Lower lobe of right lung (tissue), 2 donors: ENCODE measurements around the gene PHF24. TPM values are rescaled to one million over a fixed set of nuclear protein-coding genes. Genes with fewer than 3 reads are reported as not detected.
A peak's percentile ranks its signal among the peaks of the same experiment; 100 is the strongest.

Experiments used
- ATAC-seq, 2 donors: fragments of 200-7000 bp; cut with Tn5 transposase; one replicate each; pipeline ENCODE4 v1.9.1; 2020 to 2022; ENCODE audit warnings: mild to moderate bottlenecking in 2 of 2, moderate library complexity in 2 of 2
- DNase-seq: peaks from one replicate; pipeline ENCODE4 v3.0.0-alpha.2; 2020
- H3K27ac ChIP-seq: fragments of 200-600 bp; one replicate; pipeline ENCODE4 v1.8.0; 2022
- H3K27me3 ChIP-seq: fragments of 200-600 bp; one replicate; pipeline ENCODE4 v1.8.0; 2022; ENCODE audit warnings: low read depth
- H3K36me3 ChIP-seq: fragments of 200-600 bp; one replicate; pipeline ENCODE4 v1.8.0; 2022; ENCODE audit warnings: mild to moderate bottlenecking
- H3K4me1 ChIP-seq: fragments of 200-600 bp; one replicate; pipeline ENCODE4 v1.8.0; 2022
- H3K4me3 ChIP-seq: fragments of 200-600 bp; one replicate; pipeline ENCODE4 v1.8.0; 2022; ENCODE audit warnings: mild to moderate bottlenecking
- H3K9me3 ChIP-seq: fragments of 200-600 bp; one replicate; pipeline ENCODE4 v1.8.0; 2022
- CTCF ChIP-seq: fragments of 200-600 bp; IDR thresholded peaks from one replicate; pipeline ENCODE4 v1.8.0; 2022; ENCODE audit warnings: antibody characterized with exemption, mild to moderate bottlenecking
- intact Hi-C: fragments of 100-400 bp; cut with DNase I; formaldehyde crosslinking; loops from one replicate; pipeline ENCODE4 v1.11.0; 2022
- total RNA-seq: library from RNA; stranded (reverse); fragmentation: NEBNext Ultra II Directional; extraction: Animal tissue kit (Norgen Biotek cat#: 25700); gene quantifications from one replicate; pipeline ENCODE4 v1.2.1, GENCODE V29; 2021
- donor health status: DM: no; HTN: yes; CAD: no; lungs with severe emphysema.

PHF24 gene
- total RNA-seq, 1 donor from 2014 or later: 1.3 TPM

GRCh38 chr9:34992376-34992951 lies 34.4 kb downstream of the PHF24 start:
- intact Hi-C loops: no loop called here
- Histone ChIP-seq H3K27ac (peak overlapping the region; percentile 64), H3K36me3 (peaks cover 10% of the 10 kb centered on the region), H3K4me3 (no peak overlapping the region), H3K9me3 (no peaks in the 10 kb centered on the region), H3K27me3 (no peaks in the 10 kb centered on the region), H3K4me1 (peaks cover 56% of the 10 kb centered on the region)
- no peak for TF ChIP-seq CTCF
- DNase-seq (no peak), ATAC-seq (no peak)

GRCh38 chr9:34993502-34994259 lies 35.6 kb downstream of the PHF24 start:
- Histone ChIP-seq H3K36me3 (peaks cover 10% of the 10 kb centered on the region), H3K27ac (peak overlapping the region; percentile 64), H3K4me3 (no peak overlapping the region), H3K4me1 (peaks cover 56% of the 10 kb centered on the region), H3K9me3 (no peaks in the 10 kb centered on the region), H3K27me3 (no peaks in the 10 kb centered on the region)
- no peak for TF ChIP-seq CTCF
- DNase-seq: no peak
- intact Hi-C loops: no loop called here
- ATAC-seq: no peak

GRCh38 chr9:34994260-34994899 lies 36.3 kb downstream of the PHF24 start:
- H3K4me1 ChIP-seq: peaks cover 54% of the 10 kb centered on the region
- ATAC-seq (no peak), DNase-seq (no peak)
- peaks cover 10% of the 10 kb centered on the region for H3K36me3 ChIP-seq
- no peaks in the 10 kb centered on the region for H3K9me3 ChIP-seq
- H3K4me3 ChIP-seq: no peak overlapping the region
- intact Hi-C loops: no loop called here
- TF ChIP-seq CTCF: peak; percentile 44
- H3K27ac ChIP-seq: peak overlapping the region; percentile 64
- H3K27me3 ChIP-seq: no peaks in the 10 kb centered on the region

- H3K4me1 ChIP-seq: peaks cover 53% of the 10 kb centered on the region
- peak overlapping the region; percentile 64 for H3K27ac ChIP-seq
- ATAC-seq: peak in 1 of 2 donors; percentile 7
- no peak overlapping the region for H3K4me3 ChIP-seq
- no peak for TF ChIP-seq CTCF
- no peak for DNase-seq
- H3K9me3 ChIP-seq: no peaks in the 10 kb centered on the region
- peaks cover 10% of the 10 kb centered on the region for H3K36me3 ChIP-seq
- H3K27me3 ChIP-seq: no peaks in the 10 kb centered on the region
- intact Hi-C loops: no loop called here
These were observed 37.0 kb downstream of the PHF24 start for GRCh38 chr9:34994900-34995669.

- Histone ChIP-seq H3K27me3 (no peaks in the 10 kb centered on the region), H3K27ac (no peak overlapping the region)
- no peak for ATAC-seq
These were observed 37.6 kb downstream of the PHF24 start for GRCh38 chr9:34995670-34996060.

More at GRCh38 chr9:34995670-34996060, 37.6 kb downstream of the PHF24 start:
- Histone ChIP-seq H3K9me3 (no peaks in the 10 kb centered on the region), H3K4me1 (peaks cover 48% of the 10 kb centered on the region), H3K4me3 (no peak overlapping the region), H3K36me3 (peaks cover 10% of the 10 kb centered on the region)
- DNase-seq: no peak
- TF ChIP-seq CTCF: no peak
- intact Hi-C loops: no loop called here
